Sigmoid colon (tissue), 4 donors: ENCODE results near the gene GALNT1.

ENCODE experiments used
- CTCF ChIP-seq, 4 experiments: fragments of 450-650 bp in 3 of 4; fragments of 200-600 bp in 1 of 4; IDR thresholded peaks; one replicate each; pipeline ENCODE4 v1.5.1; 2016 to 2019; ENCODE audit warnings: antibody characterized with exemption in 4 of 4, mild to moderate bottlenecking in 3 of 4, moderate library complexity in 2 of 4
- EP300 ChIP-seq, 4 donors: sonication (generic); formaldehyde crosslinking; IDR thresholded peaks; one replicate each; pipeline ENCODE4 v1.6.1; 2017; ENCODE audit warnings: antibody characterized with exemption in 4 of 4
- POLR2A ChIP-seq, 2 donors: fragments of 450-650 bp; IDR thresholded peaks; one replicate each; pipeline ENCODE4 v1.6.1; 2016; ENCODE audit warnings: antibody characterized with exemption in 2 of 2, mild to moderate bottlenecking in 2 of 2, moderate library complexity in 2 of 2
- POLR2AphosphoS5 ChIP-seq, 4 donors: sonication (generic); formaldehyde crosslinking; IDR thresholded peaks; one replicate each; pipeline ENCODE4 v1.6.1; 2017; ENCODE audit warnings: antibody characterized with exemption in 4 of 4

GRCh38 chr18:35753306-35753910 lies 171.9 kb downstream of the GALNT1 start:
- TF ChIP-seq POLR2A (IDR thresholded peaks at IDR 0.05) (no peak), CTCF (IDR thresholded peaks at IDR 0.05) (no peak), POLR2AphosphoS5 (IDR thresholded peaks at IDR 0.05) (no peak), EP300 (IDR thresholded peaks at IDR 0.05) (no peak)
